Endothelial cell of hepatic sinusoid (primary cell): ENCODE measurements around the gene RAMAC.
"Not testable (repeated sequence)": the region's sequence is repeated elsewhere in the genome, so short reads cannot be mapped to it uniquely, and the experiment has no call there.

Source experiments
- in situ Hi-C: cut with HindIII; loops from 2 replicates; pipeline ENCODE4 v1.10.0; 2017; ENCODE audit warnings: low sequenced_read_pairs

Gene RAMAC

DNA sequence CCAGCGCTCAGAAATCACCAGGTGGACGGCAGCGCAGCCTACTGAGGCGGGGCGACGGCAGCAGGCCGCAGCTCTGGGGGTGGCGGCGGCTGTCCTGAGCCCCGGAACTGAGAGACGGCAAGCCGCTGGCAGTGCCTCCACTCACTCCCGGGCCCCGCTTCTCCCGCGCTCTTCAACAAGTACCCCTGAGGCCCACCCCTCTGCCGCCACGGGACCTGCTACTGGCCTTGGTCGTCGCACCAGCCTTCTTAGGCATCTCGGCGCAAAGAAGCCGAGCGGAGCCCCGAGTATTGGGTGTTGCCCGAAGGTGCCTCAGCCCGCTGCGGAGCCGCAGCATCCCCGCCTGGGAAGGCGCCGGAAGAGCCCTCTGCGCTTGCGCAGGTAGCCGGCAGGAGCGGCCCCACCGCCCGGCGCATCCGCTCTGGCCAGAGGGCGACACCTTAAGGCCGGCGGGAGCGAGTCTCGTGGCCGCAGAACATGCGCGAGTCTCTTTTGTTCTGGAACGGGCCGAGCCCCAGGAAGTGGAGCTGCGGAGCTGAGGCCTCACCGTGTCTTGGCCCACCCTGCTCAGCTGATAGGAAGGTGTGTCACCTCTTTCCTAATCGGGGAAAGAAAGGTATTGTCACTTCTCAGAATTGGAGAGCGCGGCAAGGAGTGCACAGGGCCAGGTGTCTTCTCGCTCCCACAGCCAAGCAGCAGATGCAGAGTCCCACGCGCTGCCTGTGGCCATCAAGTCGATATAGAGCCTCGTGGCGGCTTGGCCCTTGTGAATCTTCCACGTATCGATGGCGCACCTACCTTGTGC, 25.5 kb downstream of the RAMAC start, which contains the start of gene C15orf40:
C15orf40 (minus strand) TSS at position 369 of the 805 bp plus-strand sequence; CDS start at position 337, 32 bp downstream.
- in situ Hi-C loops = loop anchor here (5.0 kb wide), 1 partner anchor 101 kb away; no protein-coding TSS in a partner anchor

DNA sequence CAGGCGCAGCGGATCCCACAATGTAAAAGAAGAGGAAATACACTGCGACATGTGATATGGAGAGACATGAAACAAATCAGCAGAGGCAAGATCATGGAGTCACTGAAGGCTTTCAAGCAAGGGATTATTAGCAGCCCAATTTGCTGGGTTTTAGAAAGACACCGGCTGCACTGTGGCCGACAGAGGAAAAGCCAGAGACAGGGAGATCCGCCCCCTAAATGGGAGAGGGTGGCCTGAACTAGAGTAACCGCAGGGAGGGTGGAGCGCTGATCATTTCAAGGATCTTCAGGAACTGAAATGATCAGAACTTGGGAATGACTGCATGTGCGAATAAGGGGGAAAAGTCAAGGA, 26.0 kb downstream of the RAMAC start:
- in situ Hi-C loops = loop anchor here (5.0 kb wide), 1 partner anchor 100 kb away; no protein-coding TSS in a partner anchor

DNA sequence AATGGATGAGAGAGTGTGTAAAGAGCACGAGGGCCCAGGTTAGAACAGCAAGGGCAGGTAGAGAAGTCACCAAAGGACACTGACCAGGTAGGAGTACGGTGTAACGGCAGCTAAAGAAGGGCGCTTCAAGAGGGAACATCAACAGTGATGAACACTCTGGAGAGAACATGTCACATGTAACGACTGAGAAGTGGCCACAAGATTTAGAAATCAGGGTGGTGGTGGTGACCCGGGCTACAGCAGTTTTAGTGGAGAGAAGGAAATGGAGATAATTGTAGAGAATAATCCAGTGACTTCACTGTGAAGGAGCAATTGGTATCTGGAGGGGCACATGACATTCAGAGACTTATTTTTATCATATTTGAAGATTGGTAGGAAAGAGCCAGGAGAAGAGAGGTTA, 26.6 kb downstream of the RAMAC start:
- in situ Hi-C loops = loop anchor here (5.0 kb wide), 1 partner anchor 100 kb away; no protein-coding TSS in a partner anchor

DNA sequence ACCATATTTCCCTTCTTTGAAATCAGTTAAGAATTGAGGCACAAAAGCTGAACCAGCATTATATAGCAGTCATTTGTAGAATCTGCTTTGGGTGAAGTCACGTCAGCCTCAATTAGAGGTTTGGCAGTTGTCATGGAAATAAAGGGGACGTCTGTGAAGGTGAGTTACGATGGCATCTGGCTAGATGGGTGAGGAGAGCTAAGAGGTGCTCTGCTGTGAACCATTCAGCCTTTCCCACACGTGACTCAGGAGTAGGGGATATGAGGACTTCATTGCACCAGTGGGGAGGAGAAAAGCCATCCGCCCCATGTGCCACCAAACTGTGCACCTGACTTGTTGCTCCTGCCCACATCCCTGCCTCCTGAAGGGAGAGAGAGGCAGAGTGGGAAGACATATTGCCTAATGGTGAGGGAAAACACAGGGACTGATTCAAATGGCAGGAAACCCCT, 28.2 kb downstream of the RAMAC start:
- in situ Hi-C loops = loop anchor here (5.0 kb wide), 1 partner anchor 98 kb away; no protein-coding TSS in a partner anchor

DNA sequence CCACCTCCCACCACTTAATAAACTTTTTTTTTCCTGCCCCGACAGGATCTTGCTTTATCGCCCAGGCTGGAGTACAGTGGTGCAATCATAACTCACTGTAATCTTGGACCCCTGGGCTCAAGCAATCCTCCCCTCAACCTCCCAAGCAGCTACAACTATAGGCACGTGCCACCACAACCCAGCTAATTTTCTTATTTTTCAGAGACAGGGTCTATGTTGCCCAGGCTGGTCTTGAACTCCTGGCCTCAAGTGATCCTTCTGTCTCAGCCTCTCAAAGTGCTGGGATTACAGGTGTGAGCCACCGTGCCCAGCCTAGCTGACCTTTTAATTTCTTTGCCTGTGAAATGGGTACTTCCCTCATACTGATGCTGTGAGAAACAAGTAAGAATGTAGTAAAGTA, 29.4 kb downstream of the RAMAC start:
- in situ Hi-C loops = no loop called here

DNA sequence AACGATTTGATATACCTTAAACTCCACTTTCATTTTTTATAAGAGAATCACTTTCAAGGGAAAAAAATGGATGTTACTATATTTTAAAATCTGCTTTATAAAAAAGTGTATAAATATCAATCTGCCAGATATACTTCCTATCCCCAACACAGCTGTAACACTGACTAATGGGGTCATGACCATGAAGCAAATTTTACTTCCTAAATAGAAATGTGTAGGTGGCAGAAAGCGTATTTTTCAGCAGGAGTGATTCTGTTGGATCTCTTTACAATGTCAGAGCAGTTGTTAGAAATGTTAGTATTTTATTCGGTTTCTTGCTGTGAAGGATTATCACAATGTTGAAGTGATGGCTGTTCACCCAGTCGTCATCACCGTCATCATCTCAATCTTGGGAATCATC, 30.9 kb downstream of the RAMAC start:
- in situ Hi-C loops = no loop called here

DNA sequence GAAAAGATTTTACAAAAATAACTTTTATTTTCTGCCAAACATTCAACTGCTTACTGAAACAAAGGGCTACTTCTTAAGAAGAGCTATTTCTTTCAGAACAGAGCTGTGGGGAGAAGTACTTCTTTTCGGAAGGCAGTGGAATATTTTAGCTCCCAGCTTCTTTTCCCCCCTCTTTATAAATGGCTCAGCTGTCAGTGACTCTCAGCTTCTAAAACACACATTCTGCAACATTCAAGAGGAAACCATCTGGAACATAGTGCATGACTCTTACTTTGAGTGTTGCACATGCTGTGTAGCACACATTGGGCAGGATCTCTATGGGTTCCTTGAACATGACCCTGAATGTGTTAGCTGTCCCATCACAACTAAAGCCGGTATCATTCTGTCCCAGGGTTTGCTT, 32.4 kb downstream of the RAMAC start:
- in situ Hi-C loops = no loop called here

DNA sequence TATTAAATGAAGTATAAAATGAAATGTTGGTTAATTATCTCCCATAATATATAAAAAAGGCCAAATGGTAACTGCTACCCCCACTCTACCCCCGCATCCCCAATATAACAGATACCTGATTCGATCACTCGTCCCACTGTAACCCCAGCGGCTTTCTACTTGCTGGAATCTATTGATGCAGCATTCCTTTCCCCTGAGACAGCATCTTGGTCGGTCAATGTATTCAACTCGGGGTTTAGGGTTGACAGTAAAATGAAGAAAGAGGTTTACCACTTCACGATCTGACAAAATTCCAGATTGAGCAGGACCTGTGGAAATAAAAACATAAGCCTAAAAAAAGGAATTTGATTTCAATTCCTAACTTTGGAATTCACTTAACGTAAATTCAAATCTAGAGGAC, 44.0 kb downstream of the RAMAC start:
- in situ Hi-C loops = no loop called here

GRCh38 chr15:83031234-83031633, 45.2 kb downstream of the RAMAC start:
- in situ Hi-C loops = not testable (repeated sequence)

DNA sequence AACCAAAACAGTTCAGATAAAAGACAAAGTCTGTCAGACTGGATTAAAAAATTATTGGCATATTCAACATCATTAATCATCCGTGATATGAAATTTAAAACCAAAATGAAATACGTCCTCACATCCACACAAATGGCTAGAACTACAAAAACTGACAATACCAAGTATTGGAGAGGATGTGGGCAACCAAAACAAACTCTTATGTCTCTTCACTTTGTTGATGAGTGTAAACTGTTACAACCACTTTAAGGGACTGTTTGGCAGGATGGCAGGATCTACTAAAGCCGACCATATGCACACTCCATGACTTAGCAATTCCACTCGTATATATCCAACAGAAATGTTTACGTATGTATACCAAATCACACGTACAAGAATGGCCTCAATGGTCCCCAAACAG, 50.2 kb downstream of the RAMAC start:
- in situ Hi-C loops = no loop called here

DNA sequence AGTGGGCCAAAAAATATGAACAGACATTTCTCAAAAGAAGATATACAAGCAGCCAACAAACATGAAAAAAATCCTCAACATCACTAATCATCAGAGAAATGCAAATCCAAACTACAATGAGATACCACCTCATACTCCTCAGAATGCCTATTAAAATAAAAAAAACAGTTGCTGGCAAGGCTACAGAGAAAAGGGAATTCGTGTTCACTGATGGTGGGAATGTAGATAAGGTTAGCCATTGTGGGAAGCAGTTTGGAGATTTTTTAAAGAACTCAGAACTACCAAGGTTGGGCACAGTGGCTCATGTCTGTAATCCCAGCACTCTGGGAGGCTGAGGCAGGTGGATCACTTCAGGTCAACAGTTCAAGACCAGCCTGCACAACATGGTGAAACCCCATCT, 53.2 kb downstream of the RAMAC start:
- in situ Hi-C loops = no loop called here
